PC-3 (cell line): ENCODE results near the gene RIN2.

Experiments
- CTCF ChIP-seq: fragments of 300-600 bp; sonication (generic); conservative IDR thresholded peaks from 2 replicates; pipeline ENCODE4 v1.5.1; 2017; ENCODE audit warnings: antibody characterized with exemption, low read depth, mild to moderate bottlenecking, low read length
- EZH2 ChIP-seq: fragments of 300-600 bp; sonication (generic); IDR thresholded peaks from one replicate; pipeline ENCODE4 v1.6.1; 2017; ENCODE audit warnings: antibody characterized with exemption, mild to moderate bottlenecking, low read length; ENCODE audit not compliant: unreplicated experiment
- EZH2phosphoT487 ChIP-seq: fragments of 300-600 bp; sonication (generic); IDR thresholded peaks from 2 replicates; pipeline ENCODE4 v1.6.1; 2018; ENCODE audit warnings: mild to moderate bottlenecking, antibody characterized with exemption, low read length, borderline replicate concordance

- TF ChIP-seq CTCF = no peak
- TF ChIP-seq EZH2 = no peak
- no peak for TF ChIP-seq EZH2phosphoT487
Observed at GRCh38 chr20:19720991-19721390, 37.1 kb upstream of the RIN2 start.
